GM18505 (cell line): Measurements from ENCODE around the gene DCAF11.

Experiments
- ATAC-seq: cut with Tn5 transposase; IDR thresholded peaks from one replicate; pipeline ENCODE4 v1.9.1; 2021; ENCODE audit not compliant: unreplicated experiment
- POLR2A ChIP-seq: IDR thresholded peaks from 4 replicates; pipeline ENCODE4 v1.6.1; 2011; ENCODE audit warnings: borderline replicate concordance; ENCODE audit not compliant: insufficient read depth, insufficient read length; ENCODE audit errors: extremely low read depth

The DCAF11 gene

DNA sequence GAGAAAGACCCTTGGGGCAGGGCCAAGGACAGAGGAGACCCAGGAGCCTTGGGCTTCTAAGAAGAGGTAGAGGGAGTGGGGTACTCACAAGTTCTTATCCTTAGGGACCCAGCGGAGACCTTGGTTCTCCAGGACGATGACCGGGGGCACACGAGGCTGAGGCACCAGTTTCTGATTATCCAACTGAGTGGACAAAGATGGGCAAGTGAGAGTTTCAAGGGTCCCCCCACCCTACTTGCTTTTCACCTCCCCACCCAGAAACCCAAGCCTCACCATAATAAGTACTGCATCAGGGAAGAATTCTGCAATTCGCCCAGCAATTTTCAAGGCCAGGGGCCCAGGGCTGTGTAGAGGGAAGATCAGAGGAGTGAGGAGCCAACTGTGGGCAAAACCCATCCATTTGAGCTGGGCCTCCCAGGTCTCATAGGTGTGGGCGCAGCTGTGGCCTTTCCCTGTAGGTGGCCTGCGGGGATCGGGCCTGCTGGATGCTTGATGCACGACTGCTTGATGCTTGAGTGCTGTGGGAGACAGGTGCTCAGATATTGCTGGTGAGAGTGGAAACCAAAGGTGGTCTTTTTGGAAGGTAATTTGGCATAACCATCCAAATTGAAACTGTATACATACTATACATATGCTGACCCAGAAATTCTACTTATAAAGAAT lies 24.8 kb downstream of the DCAF11 start:
- ATAC-seq = no peak

DNA sequence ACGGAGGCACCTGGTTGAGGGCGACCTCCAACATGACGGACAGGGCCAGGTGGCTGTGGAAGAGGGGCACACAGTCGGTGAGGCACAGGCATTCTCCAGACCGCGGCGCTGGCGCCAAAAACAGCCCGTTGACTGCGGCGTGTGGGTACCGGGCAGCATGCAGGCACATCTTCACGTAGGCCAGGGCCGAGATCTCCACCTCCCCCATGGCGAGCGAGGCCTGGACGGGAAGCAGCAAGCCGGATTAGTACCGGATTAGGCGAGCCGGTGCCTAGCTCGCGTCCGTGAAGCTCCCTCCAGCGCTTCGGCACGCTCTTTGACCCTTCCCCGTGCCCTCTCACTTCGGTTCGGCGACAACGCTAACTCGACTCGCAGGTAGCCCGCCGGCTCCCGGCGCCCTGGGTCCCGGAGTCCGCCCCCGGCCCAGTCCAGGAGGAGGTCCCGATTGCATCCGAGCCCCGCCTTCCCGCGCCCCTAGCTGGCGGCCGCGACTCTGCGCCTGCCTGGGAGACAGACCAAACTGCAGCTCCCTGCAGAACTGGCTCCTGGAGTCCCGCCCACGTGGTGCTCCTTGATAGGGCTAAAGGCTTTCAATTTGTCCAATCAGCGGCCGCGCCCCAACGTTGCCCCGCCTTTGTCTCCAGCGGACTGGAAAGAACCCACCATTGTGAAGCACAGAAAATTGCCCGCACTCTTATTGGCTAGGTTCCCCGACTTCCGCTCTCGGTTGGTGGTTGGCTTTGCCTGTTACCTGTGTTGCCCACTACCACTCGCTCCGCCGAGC lies 26.7 kb downstream of the DCAF11 start, which contains the start of gene EMC9:
TSS of gene EMC9 (minus strand) at position 495 of the 784 bp plus-strand sequence. CDS start at position 208, 287 bp downstream.
- peak; percentile 83 for ATAC-seq
- TF ChIP-seq POLR2A = peak; percentile 97

More for the DNA sequence above, 24.8 kb downstream of the DCAF11 start:
- TF ChIP-seq POLR2A = no peak

DNA sequence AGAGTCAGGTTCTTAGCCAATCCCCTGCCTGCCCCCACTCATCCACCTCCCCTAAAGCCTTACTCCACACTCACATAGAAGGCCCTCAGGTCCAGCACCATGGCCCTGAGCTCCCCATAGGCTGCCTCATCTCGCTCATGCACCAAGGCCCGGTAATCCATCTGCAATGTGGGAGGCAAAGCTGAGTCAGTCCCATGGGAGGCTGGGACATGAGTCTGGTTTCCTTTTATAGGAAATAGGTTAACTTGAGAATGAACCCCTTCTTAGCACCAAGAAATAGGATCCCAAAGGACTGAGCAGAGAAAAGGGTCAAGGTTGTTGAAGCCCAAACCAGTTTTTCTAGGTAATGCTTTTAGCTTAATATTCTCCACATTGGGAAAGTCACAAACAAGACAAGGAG lies 28.9 kb downstream of the DCAF11 start:
- TF ChIP-seq POLR2A = no peak
- no peak for ATAC-seq

DNA sequence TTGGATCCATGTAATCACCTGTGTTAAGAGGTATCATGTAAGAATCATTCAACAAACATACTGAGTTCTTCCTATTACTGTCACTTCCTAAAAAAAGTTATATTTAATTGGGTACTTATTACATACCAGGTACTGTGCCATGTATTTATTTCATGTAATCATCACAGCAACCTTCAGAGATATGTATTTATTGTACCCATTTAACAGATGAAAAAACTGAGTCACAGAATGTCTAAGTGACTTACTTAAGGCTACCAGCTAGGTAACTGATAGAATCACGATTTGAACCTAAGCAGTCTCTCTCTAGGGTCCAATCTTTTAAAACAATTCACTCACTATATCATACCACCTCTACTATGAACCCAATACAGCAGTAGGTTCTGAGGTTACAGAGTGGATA lies 29.9 kb downstream of the DCAF11 start:
- no peak for ATAC-seq
- TF ChIP-seq POLR2A = no peak

DNA sequence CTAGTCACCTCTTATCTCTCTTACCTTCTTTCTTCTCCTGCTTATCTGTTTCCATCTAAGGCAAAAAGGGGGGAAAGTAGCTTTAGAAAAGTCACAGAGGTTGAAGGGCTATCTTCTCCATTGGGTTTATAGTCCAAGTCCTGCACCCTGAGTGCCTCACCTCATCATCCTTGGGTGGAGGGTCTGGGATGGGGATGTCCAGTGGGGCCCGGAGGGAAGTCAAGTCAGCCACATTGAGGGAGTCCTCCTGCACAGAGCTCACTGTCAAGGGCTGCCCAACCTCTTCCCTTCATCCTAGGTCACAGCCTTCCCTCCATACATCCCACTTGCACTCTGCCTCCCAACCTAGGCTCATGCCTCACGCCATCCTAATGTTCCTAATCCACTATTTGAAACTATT lies 30.6 kb downstream of the DCAF11 start:
- no peak for ATAC-seq
- TF ChIP-seq POLR2A = no peak

DNA sequence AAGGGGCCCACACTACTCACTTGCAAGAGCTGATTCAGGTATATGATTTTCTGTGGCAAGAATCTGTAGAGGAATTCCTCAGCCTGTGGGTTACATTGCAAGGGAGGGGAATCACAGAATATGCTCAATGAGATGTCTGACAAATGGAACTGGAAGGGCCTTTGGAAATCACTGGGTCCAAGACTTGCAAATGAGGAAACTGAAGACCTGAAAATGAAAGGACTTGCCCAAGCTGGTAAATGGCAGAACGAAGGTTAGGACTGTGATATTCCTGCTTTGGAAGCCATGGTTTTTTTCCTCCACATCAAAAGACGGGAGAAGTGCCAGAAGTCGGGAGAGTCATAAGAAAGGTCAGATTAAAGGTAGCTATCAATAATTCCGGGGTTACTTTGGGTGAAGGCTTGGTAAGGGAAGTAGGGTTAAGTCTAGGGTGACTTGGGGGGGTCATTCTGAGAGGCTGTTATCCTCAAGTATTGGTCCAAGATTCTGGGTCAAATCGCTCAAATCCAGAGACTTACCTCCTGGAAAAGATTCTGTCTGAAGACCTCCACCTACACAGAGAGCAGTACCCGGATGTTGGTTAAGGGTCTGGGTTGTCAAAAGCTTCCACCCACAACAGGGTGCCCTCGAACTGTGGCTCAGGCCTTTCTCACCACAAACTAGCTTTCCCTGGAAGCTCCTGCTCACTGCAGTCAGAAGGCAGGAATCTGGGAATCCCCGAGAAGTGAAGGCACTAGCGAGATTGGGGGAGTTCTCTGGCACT lies 31.3 kb downstream of the DCAF11 start:
- TF ChIP-seq POLR2A = no peak
- no peak for ATAC-seq

DNA sequence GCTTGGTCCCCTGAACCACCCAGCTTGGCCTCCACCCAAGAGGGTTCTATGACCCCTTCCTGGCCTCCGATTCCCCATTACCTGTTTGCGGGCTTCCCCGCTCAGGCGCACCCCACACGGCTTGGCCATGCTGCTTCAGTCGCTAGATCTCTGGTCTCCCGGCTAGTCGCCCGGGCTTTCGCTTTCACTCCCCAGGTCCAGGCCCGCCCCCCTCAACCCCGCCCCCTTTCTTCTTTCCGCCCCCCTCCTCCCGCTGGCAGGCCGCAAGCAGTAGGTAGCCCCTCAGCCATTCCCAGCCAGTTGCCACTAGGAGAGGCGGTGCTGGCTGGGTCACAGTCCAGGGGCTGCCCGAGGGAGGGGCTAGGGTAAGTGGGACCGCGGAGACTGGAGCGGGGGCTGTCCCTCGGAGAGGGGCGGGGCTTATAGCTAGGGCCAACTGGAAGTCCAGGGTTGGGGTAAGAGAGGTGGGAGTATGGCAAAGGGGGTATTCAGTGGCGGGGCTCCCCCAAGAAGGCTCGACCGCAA lies 31.9 kb downstream of the DCAF11 start, which contains the start of gene PSME2:
TSS of gene PSME2 (minus strand) at position 158 of the 525 bp plus-strand sequence. CDS start at position 129, 29 bp downstream.
- ATAC-seq = peak; percentile 61
- peak; percentile 66 for TF ChIP-seq POLR2A

GRCh38 chr14:24146978-24147760 lies 32.6 kb downstream of the DCAF11 start, which contains the start of gene RNF31:
RNF31 (plus strand) TSS chr14:24147498; CDS start chr14:24147699, 201 bp downstream.
- peak; percentile 71 for TF ChIP-seq POLR2A
- ATAC-seq = peak; percentile 75

GRCh38 chr14:24147761-24148428 lies 33.3 kb downstream of the DCAF11 start:
- no peak for ATAC-seq
- TF ChIP-seq POLR2A = peak; percentile 31

- no peak for ATAC-seq
- no peak for TF ChIP-seq POLR2A
These were observed 34.9 kb downstream of the DCAF11 start for GRCh38 chr14:24149302-24149969.

DNA sequence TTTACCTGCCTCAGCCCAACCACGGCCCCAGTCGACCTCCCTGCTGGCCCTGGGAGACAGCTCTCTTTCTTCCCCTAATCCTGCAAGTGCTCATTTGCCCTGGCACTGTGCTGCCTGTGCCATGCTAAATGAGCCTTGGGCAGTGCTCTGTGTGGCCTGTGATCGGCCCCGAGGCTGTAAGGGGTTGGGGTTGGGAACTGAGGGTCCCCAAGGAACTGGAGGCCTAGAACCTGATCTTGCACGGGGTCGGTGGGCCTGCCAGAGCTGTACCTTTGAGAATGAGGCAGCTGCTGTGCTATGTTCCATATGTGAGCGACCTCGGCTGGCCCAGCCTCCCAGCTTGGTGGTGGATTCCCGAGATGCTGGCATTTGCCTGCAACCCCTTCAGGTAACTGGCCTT lies 35.5 kb downstream of the DCAF11 start:
- ATAC-seq = no peak
- no peak for TF ChIP-seq POLR2A
